GM19023 (cell line): Measurements from ENCODE around the gene EPHA3.

Source experiments
- ATAC-seq: cut with Tn5 transposase; IDR thresholded peaks from one replicate; pipeline ENCODE4 v1.9.1; 2021; ENCODE audit warnings: mild to moderate bottlenecking, moderate library complexity; ENCODE audit not compliant: unreplicated experiment

EPHA3 gene

DNA sequence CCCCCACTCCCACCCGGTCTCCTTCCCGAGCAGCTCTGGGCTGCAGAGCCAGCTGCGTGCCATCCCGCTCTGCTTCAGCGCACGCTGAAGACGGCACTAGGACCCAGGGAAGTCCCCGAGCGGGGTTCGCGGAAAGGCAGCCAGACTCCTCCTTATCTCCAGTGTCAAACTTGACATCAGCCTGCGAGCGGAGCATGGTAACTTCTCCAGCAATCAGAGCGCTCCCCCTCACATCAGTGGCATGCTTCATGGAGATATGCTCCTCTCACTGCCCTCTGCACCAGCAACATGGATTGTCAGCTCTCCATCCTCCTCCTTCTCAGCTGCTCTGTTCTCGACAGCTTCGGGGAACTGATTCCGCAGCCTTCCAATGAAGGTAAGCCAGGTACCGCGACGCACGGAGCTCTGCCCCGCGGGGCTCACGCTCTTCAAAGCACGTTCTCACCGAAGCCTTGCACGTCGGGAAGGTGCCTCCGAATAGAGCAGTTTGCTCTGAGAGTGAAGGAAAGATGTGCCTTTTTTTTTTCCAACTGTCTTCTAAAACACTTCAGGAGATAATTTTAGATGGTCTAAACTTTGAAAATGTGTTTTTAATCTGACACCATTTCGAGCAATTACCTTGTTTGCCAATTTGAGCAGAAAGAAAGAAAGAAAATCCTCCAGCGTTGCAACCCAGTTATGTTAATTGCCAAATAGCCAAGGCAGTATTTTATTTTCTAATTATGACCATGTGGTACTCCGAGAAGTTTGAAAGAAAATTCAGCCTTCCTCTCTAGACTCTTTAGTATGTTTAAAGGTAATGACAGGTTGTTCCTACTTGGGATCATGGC, at the start of gene EPHA3:
Gene EPHA3, plus strand, starts transcription at position 161 of the 830 bp plus-strand sequence. Its CDS starts 128 bp downstream, at position 289.
- peak; percentile 99 for ATAC-seq

DNA sequence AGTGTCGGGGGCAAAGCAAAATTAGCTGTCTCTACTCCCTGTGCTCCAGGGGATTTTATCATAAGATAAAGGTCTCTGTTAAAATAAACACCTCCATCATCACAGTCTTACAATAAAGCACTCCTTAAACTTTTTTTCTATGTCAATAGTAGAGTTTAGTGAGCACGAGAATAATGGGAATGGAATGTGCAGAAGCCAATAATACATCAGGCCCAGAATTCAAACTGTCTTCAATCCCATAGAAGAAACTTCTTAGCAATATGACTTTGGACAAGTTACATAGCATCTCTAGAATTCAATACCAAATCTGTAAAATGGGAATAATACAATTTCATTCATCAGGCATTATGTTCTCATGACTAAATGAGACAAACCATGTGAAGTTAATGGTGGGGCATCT, 49.0 kb upstream of the EPHA3 start:
- ATAC-seq: no peak

DNA sequence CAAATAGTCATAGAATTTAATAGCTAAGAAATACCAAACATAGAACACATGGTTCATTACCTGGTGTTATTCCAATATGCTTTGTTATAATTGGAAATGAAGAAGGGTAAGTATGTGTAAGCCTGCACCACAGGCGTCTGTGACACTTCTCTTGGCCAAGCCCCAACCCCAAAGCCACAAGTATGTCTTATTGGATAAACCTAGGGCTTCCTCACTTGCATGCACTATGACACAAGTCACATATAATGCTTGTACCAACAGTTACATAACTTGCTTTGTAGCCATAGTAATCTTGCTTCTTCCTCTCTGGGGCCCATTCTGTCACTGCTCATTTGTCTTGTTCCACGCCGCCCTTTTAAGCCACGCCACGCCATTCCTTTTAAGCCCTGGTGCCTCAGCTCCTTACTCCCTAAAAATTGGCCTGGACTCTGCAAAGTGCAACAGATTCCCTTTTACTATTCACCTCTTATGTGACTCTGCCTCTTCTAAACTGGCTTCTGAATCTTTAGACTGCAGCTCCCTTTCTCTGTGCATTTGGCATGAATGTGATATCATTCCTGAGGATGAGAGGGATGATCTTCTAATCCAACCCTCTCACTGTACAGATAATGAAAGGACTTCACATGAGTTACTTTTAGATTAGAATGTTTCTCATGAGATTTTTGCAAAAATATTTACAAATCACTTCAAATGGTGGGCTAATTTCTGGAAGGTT, 48.1 kb upstream of the EPHA3 start:
- ATAC-seq: no peak

DNA sequence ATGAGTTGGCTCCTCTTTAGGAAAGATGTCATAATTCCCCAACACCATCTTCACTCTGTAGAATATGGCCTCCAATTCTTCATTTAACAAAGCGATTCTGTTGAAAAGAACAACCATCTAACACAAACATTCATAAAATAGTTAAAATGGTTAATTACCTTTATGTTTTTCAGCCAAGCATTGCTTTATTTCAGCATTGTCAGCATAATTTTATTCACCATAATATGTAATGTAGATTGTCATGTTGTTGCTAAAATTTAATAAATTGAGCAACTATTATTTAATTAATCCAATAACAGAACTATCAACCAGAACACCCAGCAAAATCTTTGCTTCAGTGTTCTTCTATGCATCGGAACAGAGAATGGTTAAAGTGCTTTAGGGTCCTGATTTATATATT, 46.2 kb upstream of the EPHA3 start:
- ATAC-seq: no peak

DNA sequence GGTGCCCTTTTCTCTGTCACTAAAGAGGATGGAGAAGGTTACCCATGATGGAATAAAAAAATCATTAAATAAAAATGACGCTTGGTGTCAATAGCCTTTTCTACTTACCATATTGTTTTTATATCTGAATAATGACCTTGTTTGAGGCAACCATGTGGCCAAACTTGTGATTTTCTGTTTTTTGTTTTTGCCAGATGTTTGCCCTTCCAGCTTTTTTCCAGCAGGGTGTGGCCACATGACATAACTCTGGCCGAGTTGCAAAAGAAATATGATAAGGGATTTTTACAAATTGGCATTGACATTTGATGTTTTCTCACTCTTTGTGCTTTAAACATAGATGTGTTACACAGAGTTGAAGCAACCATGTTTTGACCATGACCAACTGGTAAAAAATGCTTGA, 39.7 kb upstream of the EPHA3 start:
- ATAC-seq: no peak

DNA sequence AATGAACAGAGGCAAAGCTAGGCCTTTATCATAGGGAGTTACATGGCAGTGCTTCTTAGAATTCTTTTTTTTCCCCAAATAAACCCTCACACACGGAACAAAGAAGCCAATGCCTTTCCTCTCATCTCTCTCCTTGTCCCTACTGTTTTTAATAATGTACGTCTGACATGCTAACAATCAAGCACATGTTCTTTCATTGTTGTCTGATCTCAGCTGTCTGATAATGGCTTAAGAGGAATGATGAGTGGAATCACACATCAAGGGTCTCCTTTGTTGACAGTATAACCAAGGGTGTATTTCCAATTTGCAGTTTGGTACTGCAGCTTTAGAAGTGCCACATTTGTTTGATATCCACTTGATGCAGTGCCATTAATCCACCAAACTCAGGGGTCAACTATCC, 34.8 kb upstream of the EPHA3 start:
- no peak for ATAC-seq

DNA sequence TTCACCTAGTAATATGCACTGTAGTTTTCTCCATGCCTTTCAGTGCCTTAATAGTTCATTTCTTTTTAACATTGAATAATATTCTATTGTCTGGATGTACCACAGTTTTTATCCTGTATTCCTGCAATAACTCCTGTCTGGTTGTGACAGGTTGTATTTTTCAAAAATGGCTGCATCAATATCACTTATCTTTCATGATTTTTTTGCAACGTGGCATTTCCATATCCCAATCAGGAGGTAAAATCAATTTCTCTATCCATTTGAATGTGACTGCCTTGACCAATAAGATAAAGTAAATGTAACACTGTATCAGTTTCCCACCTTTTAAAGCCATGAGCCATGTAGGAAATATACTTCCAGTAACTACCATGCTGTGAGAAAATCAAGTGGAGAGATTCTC, 27.5 kb upstream of the EPHA3 start:
- no peak for ATAC-seq

DNA sequence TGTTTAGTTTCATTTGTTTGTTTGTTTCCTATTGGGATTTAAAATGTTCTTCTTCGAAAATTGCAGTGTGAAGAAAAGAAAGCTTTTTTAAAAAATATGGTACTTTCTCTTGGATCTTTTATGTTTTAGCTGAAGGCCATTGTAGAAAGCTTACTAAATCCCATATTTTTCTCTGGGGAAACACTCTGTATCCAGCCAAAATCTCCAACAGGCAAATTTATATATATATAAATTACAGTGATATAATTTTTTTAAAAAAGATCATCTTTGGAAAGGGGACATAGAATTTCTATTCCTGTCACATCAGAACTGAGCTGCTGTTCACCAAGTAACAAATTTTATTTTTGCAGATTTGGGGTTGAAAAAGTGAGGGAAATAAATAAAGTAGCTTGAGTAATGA, 19.6 kb upstream of the EPHA3 start:
- no peak for ATAC-seq

DNA sequence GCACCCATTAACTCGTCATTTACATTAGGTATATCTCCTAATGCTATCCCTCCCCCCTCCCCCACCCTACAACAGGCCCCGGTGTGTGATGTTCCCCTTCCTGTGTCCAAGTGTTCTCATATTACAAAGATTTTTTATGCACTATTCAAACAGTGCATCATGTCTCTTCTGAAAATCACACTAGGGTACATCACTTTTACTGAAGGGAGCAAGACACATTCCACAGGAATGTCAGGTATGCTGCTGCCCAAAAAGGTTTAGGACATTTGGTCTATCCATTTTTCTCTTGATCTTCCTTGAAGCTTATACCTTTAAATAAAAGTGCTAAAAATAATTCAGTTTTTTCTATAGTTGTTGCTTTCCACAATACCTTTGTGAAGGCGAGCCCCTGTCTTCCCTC, 9.2 kb upstream of the EPHA3 start:
- no peak for ATAC-seq

DNA sequence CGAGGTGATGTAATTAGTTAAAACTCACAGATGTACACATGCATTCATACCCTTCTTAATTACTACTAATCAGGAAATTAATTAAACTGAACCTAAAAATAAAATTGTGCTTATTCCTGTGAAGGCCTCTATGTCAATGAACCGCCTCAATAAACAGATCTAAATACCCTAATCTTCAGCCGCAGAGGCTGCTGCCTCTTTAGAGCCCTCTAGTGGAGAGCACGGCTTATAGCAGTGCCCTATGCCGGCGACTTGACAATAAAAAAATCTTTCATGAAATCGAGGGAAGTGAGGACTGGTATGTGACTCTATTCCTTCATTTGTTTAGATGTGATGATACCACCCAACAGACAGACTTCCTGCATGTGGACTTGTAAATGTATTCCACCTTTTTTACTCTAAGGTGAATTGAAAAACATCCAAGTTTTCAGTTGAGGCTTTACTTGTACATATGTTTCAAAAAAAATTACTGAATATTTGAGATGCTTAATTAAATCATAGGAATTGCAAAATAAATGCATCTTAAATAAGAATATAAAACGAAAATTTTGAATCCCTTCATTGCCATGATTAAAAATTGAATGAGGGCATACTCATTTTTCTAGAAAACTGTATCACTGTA, 8.3 kb upstream of the EPHA3 start:
- ATAC-seq: peak; percentile 96

DNA sequence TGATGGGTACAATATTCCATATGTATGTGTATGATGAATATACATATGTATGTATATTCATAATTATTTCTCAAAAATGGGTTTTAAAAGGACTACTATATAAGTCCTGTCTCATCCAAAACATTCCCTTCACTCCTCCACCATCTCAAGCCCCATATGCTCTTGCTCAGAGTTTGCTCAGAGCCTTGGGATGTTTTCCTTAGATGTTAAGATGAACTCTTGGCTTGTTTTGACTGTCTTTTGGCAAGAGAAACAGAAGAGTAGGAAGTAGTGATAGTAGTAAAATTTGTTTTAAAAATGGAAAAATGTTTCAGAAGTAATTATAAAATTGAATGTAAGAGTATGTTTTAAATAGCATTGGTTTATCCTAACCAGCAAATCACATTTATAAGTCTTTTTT, 6.2 kb upstream of the EPHA3 start:
- ATAC-seq: no peak

DNA sequence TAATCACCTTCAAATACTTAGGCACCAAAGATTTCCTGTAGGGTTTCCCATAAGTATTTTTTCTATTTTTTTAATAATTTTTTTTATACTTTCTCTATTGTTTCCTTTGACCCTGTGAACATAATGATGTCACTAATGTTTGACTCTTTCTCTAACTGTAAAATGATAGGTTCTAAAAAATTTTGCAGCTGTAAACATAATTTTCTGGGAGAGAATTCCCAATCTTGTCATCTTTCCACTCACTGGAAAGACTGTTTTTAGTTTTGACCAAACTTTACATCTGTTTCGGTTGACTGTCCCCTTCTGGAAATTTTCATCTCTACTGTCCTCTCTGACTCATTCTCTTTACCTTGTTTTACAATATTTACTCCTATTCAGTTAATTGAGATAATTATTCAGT, 5.5 kb upstream of the EPHA3 start:
- no peak for ATAC-seq

DNA sequence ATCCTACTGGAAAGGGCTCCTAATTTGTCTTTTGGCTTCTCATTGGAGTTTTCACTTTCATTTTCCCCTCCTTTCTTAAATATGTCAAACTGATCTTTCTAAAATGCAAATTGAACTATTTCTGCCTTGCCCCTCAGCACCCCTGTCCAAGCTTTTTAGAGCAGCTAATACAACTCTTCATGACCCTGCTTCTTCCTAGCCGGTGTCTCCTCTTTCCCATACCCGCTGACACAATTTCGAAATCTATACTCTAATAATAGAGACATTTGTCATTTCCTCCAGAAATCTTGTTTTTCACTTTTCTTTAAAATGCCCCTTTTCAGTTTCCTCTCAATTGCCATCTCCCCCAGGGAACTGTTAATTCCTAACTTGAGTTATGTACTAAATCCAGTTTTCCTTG, 2.9 kb upstream of the EPHA3 start:
- no peak for ATAC-seq

DNA sequence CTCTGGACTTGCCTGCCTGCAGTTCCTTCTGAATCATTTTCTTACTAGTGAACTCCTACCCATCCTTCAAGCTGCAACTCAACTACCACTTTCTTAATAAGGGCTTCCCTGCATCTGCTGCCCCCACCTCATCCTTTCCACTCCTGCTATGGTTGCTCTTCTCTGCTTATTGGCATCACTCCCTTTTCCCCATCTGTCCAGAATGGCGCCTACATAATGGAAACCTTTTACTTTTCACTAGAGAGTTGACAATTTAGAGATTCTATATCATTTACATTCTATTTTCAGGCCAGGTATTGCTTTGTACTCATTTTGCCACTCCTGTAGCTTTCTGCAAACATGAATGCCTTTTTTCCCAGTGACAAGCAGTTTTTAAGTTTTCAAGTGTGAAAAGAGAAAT, 1.9 kb upstream of the EPHA3 start:
- no peak for ATAC-seq

DNA sequence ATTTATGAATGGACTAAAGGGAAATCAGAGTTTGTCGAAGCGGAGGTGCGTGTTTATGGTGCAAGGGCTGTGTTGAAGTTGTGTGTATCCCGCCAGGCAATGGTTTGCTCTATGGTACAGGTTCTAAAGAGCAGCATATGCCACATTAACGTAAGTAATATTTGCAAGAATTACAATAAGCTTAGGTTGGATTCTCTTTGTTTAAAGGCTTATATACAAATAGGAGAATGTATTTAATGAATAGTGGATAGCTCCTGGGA, 800 bp downstream of the EPHA3 start:
- ATAC-seq: no peak

DNA sequence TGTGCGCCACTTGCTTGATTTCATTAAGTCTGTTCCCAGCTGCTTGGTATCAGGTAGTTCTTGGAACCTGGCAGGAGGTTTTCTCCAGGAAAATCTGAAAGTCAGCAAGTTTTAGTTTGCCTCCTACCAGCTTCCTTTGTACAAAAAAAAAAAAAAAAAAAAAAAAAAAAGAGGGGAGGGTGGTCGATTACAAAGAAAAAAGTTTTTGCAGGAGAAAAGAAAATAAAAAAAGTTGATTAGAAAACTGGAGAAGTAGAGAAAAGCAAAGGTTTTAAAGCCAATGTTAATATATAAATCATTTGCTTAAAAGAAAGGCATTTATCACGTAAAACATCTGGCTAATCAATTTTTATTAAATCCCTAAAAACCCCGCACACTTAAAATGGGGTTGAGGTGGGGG, 5.9 kb downstream of the EPHA3 start:
- ATAC-seq: no peak

DNA sequence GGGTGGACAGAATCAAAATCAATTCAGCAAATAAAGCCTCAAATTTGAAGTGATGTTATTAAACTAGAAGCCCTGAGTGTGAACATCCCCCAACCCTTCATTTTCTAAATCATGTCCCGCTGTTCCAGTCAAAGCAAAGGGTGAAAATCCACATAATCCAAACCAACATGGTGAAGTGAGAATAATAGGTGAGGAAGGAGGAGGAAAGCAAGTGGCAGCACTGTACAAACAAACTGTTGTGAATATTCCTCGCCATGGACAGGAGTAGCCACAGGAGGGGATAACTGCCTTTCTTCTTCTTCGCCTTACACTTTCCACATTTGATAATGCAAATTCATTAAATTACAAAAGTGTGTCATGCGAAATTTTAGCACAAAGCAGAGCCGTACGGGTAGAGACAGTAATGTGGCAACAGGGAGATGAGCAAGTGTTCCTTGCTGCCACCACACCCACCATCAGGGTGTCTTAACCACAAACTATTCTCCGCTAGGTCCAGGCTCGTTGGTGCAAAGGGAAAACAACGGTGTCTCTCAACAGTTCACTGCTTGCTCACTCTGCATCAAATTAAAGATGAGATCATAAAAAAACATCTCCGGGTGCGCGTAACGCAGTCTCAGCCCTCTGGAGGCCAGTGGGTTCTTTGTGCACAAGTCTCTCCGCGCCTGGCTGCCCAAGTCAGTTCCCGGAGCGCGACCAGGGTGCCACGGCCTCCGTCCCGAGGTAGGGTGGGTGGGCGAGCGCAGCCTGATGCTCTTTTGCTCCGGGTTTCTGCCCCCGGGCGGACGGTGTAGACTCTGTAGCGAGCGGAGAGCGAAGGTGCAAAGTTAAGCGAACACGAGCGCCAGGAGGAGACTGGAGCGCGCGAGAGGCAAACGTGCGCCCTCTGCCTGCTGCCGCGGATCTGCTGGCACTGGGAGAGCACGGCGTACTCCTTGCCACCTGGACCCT, 6.7 kb downstream of the EPHA3 start:
- ATAC-seq: peak; percentile 93

DNA sequence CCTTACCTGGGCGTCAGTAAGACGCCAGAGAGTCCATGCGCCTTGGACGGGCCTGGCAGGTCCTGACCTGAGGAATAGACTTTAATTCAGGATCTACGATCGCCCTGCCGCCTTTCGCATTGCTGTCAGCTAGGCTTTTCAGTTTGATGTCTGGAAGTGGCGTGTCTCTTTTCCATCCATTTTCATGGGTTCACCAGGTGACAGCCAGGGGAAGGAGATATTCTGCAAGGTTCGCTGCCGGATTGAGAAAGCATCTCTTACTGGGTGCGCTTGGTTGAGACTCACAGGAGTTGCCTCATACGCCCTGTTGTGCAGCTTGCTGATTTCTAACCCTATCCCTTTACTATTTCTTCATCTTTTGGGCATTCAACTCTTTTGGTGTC, 7.4 kb downstream of the EPHA3 start:
- no peak for ATAC-seq

DNA sequence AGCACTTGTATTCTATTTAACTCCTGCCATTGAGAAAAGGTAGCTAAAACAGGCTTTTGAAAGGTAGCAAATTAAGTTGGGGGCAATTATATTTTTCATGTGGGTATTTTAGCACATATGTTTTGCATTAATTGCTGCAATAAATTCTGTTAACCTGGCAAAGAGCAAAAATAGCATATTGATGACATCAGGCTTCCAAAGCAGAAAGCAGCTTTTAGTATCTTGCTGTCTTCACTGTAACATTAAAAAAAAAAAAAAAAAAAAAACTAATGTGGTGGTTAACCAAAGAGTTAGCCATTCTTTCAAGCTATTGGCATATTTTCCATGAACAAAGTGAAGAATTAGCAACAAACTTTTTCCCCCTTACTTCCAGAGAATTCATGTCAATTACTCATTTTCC, 9.1 kb downstream of the EPHA3 start:
- ATAC-seq: no peak

DNA sequence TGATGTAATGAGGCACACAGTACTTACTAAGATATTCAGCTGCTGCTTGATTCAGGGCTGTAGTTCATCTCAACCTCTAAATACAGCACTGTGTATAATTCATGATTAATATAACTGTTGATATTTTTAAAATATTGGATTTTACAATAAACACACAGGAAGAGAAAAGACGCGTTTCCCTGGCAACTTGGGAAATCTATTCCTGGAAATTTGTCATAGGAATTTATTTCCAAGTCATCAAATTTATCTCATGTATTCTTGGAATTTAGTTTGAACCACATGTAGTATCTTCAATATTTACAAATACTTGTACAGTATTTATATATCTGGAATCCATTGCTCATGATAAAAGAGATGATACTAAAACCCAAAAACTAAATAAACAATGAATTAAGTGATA, 30.6 kb downstream of the EPHA3 start:
- ATAC-seq: no peak

DNA sequence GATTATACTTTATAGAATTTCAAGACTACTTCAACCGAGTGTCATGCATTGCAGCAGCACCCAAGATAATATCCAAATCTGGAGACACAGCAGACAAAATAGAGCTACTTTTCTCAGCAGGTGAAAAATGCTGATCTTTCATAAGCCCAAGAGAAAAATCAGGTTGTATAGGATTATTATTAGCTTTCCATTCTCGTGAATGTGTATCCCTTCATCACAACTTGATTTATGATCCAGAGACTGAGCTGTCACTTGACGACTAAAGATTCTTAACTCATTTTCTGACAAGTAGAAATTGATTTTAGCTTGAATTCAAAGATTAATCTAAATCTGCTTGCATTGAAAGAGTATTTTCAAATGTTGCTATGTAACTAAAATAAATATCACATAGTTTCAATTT, 32.4 kb downstream of the EPHA3 start:
- ATAC-seq: no peak
